PC-9 (cell line): Measurements from ENCODE around the gene GRN. TPM values are rescaled to one million over a fixed set of nuclear protein-coding genes. Genes with fewer than 3 reads are reported as not detected.

ENCODE experiments used
- BruUV-seq: library from RNA; stranded (reverse); fragments of 400-500 nt; replicated peaks from 2 replicates; lab custom pipeline; 2021; lab: Mats Ljungman, UMichigan
- CTCF ChIA-PET: fragments of 300-600 bp; sonication (Branson Sonifier 250); formaldehyde crosslinking; loops from one replicate; lab custom pipeline; 2022; ENCODE audit warnings: antibody characterized with exemption; lab: Charles Lee
- POLR2A ChIA-PET: fragments of 300-600 bp; sonication (Branson Sonifier 250); formaldehyde crosslinking; loops from one replicate; lab custom pipeline; 2022; ENCODE audit warnings: antibody characterized with exemption; ENCODE audit not compliant: unreplicated experiment; lab: Charles Lee
- DNase-seq, 2 experiments: peaks; one replicate each; pipeline versions ENCODE4 v3.0.0 to v3.0.0-alpha.2; 2015 to 2022; ENCODE audit warnings: mixed read lengths in 1 of 2
- H2AFZ ChIP-seq: fragments of 200-600 bp; sonication (generic); 2 replicates; pipeline ENCODE4 v1.8.1; 2017; ENCODE audit warnings: antibody characterized with exemption
- H3F3A ChIP-seq: fragments of 200-600 bp; sonication (generic); 2 replicates; pipeline ENCODE4 v1.8.1; 2017; ENCODE audit warnings: antibody characterized with exemption, mild to moderate bottlenecking, low read depth; ENCODE audit not compliant: insufficient read depth
- H3K27ac ChIP-seq: fragments of 200-600 bp; sonication (generic); 2 replicates; pipeline ENCODE4 v1.6.1; 2016; ENCODE audit warnings: mixed run types
- H3K27me3 ChIP-seq: fragments of 200-600 bp; sonication (generic); 2 replicates; pipeline ENCODE4 v1.6.1; 2016; ENCODE audit warnings: low read depth, mixed run types; ENCODE audit not compliant: insufficient read depth
- H3K36me3 ChIP-seq: fragments of 200-600 bp; sonication (generic); 2 replicates; pipeline ENCODE4 v1.6.1; 2016; ENCODE audit warnings: low read depth, mixed run types
- H3K4me1 ChIP-seq: fragments of 200-600 bp; sonication (generic); replicated peaks from 2 replicates; pipeline ENCODE4 v1.6.1; 2016; ENCODE audit warnings: mixed run types; ENCODE audit not compliant: insufficient read depth
- H3K4me2 ChIP-seq: fragments of 200-600 bp; sonication (generic); 2 replicates; pipeline ENCODE4 v1.6.1; 2017; ENCODE audit warnings: mixed run types
- H3K4me3 ChIP-seq: fragments of 200-600 bp; sonication (generic); 2 replicates; pipeline ENCODE4 v1.6.1; 2016; ENCODE audit warnings: mixed run types
- H3K79me2 ChIP-seq: fragments of 200-600 bp; sonication (generic); 2 replicates; pipeline ENCODE4 v1.6.1; 2017; ENCODE audit warnings: low read depth, mixed run types
- H3K9me2 ChIP-seq: fragments of 200-600 bp; sonication (generic); 2 replicates; pipeline ENCODE4 v1.8.1; 2017; ENCODE audit warnings: mild to moderate bottlenecking; ENCODE audit not compliant: insufficient read depth
- H3K9me3 ChIP-seq: fragments of 200-600 bp; sonication (generic); 2 replicates; pipeline ENCODE4 v1.8.1; 2016; ENCODE audit warnings: low read depth; ENCODE audit not compliant: insufficient read depth
- H4K20me1 ChIP-seq: fragments of 200-600 bp; sonication (generic); 2 replicates; pipeline ENCODE4 v1.8.1; 2017; ENCODE audit not compliant: insufficient read depth
- EZH2 ChIP-seq: fragments of 200-600 bp; sonication (generic); IDR thresholded peaks from 2 replicates; pipeline ENCODE4 v1.8.0; 2017; ENCODE audit warnings: antibody characterized with exemption, low read depth
- intact Hi-C: fragments of 100-400 bp; cut with micrococcal nuclease; formaldehyde crosslinking; loops from one replicate; pipeline ENCODE4 v1.10.0; 2022; ENCODE audit not compliant: unreplicated experiment
- total RNA-seq: library from RNA; stranded (reverse); gene quantifications from 2 replicates; pipeline ENCODE4 v1.2.3, GENCODE V29; 2021
- TF ChIP-seq, protein P1 (sequence below): fragments of 200-600 bp; sonication (generic); conservative IDR thresholded peaks from 2 replicates; pipeline ENCODE4 v1.6.1; 2017; ENCODE audit warnings: mixed run types, antibody characterized with exemption, mild to moderate bottlenecking, moderate library complexity

Gene GRN
- total RNA-seq, 1 experiment from 2014 or later = 226 TPM

GRCh38 chr17:44376124-44376523 lies 31.0 kb downstream of the GRN start:
- Histone ChIP-seq H3K9me3 (no peaks in the 10 kb centered on the region), H3K79me2 (no peaks in the 10 kb centered on the region), H3K27ac (no peak overlapping the region), H2AFZ (no peak overlapping the region), H3F3A (no peaks in the 10 kb centered on the region), H3K4me3 (no peak overlapping the region), H3K36me3 (no peaks in the 10 kb centered on the region), H4K20me1 (no peaks in the 10 kb centered on the region), H3K27me3 (no peaks in the 10 kb centered on the region), H3K4me2 (no peak overlapping the region), H3K4me1 (no peaks in the 10 kb centered on the region), H3K9me2 (no peaks in the 10 kb centered on the region)
- intact Hi-C loops = no loop called here
- ChIA-PET CTCF (interaction anchor here (0.6 kb wide), 1 partner anchor 19 kb away, joined by 8 read pairs; no protein-coding TSS in a partner anchor), POLR2A (no interaction called here)
- no peak for TF ChIP-seq EZH2
- TF ChIP-seq, protein P1, sequence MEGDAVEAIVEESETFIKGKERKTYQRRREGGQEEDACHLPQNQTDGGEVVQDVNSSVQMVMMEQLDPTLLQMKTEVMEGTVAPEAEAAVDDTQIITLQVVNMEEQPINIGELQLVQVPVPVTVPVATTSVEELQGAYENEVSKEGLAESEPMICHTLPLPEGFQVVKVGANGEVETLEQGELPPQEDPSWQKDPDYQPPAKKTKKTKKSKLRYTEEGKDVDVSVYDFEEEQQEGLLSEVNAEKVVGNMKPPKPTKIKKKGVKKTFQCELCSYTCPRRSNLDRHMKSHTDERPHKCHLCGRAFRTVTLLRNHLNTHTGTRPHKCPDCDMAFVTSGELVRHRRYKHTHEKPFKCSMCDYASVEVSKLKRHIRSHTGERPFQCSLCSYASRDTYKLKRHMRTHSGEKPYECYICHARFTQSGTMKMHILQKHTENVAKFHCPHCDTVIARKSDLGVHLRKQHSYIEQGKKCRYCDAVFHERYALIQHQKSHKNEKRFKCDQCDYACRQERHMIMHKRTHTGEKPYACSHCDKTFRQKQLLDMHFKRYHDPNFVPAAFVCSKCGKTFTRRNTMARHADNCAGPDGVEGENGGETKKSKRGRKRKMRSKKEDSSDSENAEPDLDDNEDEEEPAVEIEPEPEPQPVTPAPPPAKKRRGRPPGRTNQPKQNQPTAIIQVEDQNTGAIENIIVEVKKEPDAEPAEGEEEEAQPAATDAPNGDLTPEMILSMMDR = peak; percentile 56; the same call in 1 of the 2 replicates
- BruUV-seq = no TSS peak
- peak in 1 of 2 experiments; percentile 17 for DNase-seq

DNA sequence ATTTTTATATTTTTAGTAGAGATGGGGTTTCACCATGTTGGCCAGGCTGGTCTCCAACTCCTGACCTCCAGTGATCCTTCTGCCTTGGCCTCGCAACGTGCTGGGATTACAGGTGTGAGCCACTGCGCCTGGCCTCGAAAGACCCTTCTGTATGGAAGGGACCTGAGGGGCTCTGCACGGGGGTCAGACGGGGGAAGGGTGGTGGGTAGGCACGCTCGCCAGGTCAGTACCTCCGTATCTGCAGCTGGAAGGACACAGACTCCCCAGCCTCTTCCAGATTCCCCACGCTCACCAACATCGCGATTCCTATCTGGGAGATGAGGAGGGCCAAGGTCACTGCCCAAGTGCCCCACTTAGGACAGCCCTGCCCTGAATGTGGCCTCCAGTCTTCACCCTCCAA lies 31.7 kb downstream of the GRN start:
- Histone ChIP-seq H3K4me1 (no peaks in the 10 kb centered on the region), H3K4me2 (no peak overlapping the region), H3K79me2 (no peaks in the 10 kb centered on the region), H4K20me1 (no peaks in the 10 kb centered on the region), H3K36me3 (no peaks in the 10 kb centered on the region), H2AFZ (no peak overlapping the region), H3K9me2 (no peaks in the 10 kb centered on the region), H3K27me3 (no peaks in the 10 kb centered on the region), H3K9me3 (no peaks in the 10 kb centered on the region), H3K4me3 (no peak overlapping the region), H3F3A (no peaks in the 10 kb centered on the region), H3K27ac (no peak overlapping the region)
- POLR2A ChIA-PET = no interaction called here
- DNase-seq = no peak
- CTCF ChIA-PET = interaction anchor here (0.6 kb wide), 1 partner anchor 20 kb away, joined by 8 read pairs; no protein-coding TSS in a partner anchor
- TF ChIP-seq EZH2 = no peak
- TF ChIP-seq, protein P1 = no peak
- no TSS peak for BruUV-seq
- intact Hi-C loops = no loop called here

- POLR2A ChIA-PET = no interaction called here
- H3K9me2 ChIP-seq = no peaks in the 10 kb centered on the region
- H3K79me2 ChIP-seq = no peaks in the 10 kb centered on the region
- TF ChIP-seq, protein P1 = no peak
- TF ChIP-seq EZH2 = no peak
- no peaks in the 10 kb centered on the region for H3K27me3 ChIP-seq
- no peaks in the 10 kb centered on the region for H3K36me3 ChIP-seq
- no TSS peak for BruUV-seq
- CTCF ChIA-PET = interaction anchor here (0.6 kb wide), 1 partner anchor 13 kb away, joined by 3 read pairs; no protein-coding TSS in a partner anchor
- no peak overlapping the region for H2AFZ ChIP-seq
- no peak for DNase-seq
- no peak overlapping the region for H3K4me2 ChIP-seq
- H3F3A ChIP-seq = no peaks in the 10 kb centered on the region
- H3K4me1 ChIP-seq = no peaks in the 10 kb centered on the region
- H3K9me3 ChIP-seq = no peaks in the 10 kb centered on the region
- intact Hi-C loops = no loop called here
- H3K4me3 ChIP-seq = no peak overlapping the region
- H3K27ac ChIP-seq = no peak overlapping the region
- H4K20me1 ChIP-seq = no peaks in the 10 kb centered on the region
Observed at GRCh38 chr17:44378171-44378705, 33.1 kb downstream of the GRN start.
